ENCODE results near the gene CNOT10.

DNA sequence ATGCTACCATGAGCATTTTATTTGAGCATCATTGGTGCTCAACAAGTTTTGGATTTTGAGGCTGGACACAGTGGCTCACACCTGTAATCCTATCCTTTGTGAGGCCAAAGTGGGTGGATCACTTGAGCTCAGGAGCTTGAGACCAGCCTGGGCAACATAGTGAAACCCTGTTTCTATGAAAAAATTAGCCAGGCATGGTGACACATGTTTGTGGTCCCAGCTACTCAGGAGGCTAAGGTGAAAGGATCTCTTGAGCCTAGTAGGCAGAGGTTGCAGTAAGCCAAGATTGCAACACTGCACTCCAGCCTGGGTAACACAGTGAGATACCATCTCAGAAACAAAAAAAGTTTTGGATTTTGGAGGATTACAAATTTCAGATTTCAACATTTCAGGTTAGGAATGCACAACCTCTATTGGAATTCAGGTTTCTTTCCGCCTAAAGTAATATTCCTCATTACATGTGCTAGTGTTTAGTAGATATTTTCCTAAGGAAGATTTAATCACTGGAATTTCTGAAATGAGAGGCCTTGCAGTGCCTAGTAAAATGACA is 27.6 kb downstream of the CNOT10 start:
- no peak for TF ChIP-seq ELF4 (IDR thresholded peaks at IDR 0.05)
- TF ChIP-seq TARDBP (IDR thresholded peaks at IDR 0.05): no peak
- TF ChIP-seq SP1 (IDR thresholded peaks at IDR 0.05): no peak
- no peak for TF ChIP-seq FOXM1 (IDR thresholded peaks at IDR 0.05; ENCODE audit: borderline replicate concordance)
- TF ChIP-seq FOXK2 (IDR thresholded peaks at IDR 0.05): no peak
- TF ChIP-seq, protein P1, sequence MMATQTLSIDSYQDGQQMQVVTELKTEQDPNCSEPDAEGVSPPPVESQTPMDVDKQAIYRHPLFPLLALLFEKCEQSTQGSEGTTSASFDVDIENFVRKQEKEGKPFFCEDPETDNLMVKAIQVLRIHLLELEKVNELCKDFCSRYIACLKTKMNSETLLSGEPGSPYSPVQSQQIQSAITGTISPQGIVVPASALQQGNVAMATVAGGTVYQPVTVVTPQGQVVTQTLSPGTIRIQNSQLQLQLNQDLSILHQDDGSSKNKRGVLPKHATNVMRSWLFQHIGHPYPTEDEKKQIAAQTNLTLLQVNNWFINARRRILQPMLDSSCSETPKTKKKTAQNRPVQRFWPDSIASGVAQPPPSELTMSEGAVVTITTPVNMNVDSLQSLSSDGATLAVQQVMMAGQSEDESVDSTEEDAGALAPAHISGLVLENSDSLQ (IDR thresholded peaks at IDR 0.05): no peak
- no peak for TF ChIP-seq FOXA1 (IDR thresholded peaks at IDR 0.05)
- no peak for TF ChIP-seq BHLHE40 (IDR thresholded peaks at IDR 0.05; ENCODE audit: borderline replicate concordance)
- no peak for TF ChIP-seq NFRKB (IDR thresholded peaks at IDR 0.05)
- TF ChIP-seq L3MBTL2 (conservative IDR thresholded peaks at IDR 0.05): no peak
- no peak for TF ChIP-seq ARNT (IDR thresholded peaks at IDR 0.05)
